ENCODE results near the gene PPP1R12C. TPM values are rescaled to one million over a fixed set of nuclear protein-coding genes. Genes with fewer than 3 reads are reported as not detected.

The PPP1R12C gene
- total RNA-seq, 2 donors from 2014 or later: 98.2 to 107 TPM

DNA sequence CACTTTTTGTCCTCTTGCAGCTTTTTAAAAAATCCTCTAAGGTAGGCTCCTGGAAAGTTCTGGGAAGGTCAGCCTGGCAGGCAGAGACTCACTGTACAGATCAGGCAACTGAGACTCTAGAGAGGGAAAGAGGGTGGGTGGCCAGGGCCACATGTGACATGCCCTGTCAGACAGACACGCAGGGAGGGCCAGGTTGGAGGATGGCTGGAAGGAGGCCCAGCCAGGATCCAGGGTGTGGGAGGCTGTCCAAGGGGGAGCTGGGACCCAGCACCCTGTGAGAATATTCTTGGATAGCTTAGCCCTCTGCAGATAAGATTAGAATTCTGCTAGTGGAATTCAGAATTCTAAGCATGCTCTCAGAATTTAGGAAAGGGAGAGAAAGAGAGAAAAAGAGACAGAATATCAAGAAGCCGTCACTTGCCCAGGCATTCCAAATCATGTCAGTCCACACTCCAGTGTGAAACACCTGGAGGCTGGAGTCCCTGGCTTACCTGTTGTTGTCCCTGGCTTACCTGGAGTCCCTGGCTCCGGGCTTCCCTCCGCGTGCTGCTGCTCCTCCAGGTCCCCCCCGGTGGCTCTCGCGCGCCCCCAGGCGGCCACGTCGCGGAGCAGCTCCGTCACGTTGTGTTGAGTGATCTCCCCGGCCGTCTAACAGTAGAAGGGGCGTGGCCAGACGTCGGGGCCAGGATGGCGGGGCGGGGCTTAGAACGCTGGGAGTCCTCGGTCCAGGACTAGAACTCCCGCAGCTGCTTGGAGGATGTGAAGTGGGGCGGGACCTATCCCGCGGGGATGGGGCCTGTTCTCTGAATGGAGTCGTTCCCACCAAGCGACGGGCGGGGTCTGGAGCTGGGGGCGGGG, 42.9 kb upstream of the PPP1R12C start:
- Histone ChIP-seq H3K27ac (ENCODE audit: low read depth, low read length) (no peak overlapping the region), H3K9me3 (ENCODE audit: control insufficient read depth, low read length) (no peaks in the 10 kb centered on the region), H3K4me1 (ENCODE audit: control insufficient read depth, insufficient read depth, low read length) (no peaks in the 10 kb centered on the region), H3K27me3 (ENCODE audit: control insufficient read depth, insufficient read depth, low read length, poor library complexity, severe bottlenecking) (no peaks in the 10 kb centered on the region), H3K4me3 (ENCODE audit: low read length) (no peak overlapping the region), H3K9ac (ENCODE audit: extremely low read depth, low read length, poor library complexity, severe bottlenecking) (no peak overlapping the region), H3K36me3 (ENCODE audit: control insufficient read depth, insufficient read depth, low read length) (no peaks in the 10 kb centered on the region)
- WGBS, 2 experiments (ENCODE audit: insufficient coverage in 1 of 2, insufficient read length in 1 of 2): 4% methylated on average over 14 to 33 of the region's 33 CpGs
- no peak overlapping the region for H3K4me3 Mint-ChIP-seq
- peak; percentile 99 for TF ChIP-seq CTCF (conservative IDR thresholded peaks at IDR 0.05)
- peaks cover 83% of the 10 kb centered on the region for H3K27me3 Mint-ChIP-seq (ENCODE audit: insufficient read depth)
- no peak overlapping the region for H3K27ac Mint-ChIP-seq
- peaks cover 6% of the 10 kb centered on the region for H3K4me1 Mint-ChIP-seq
- DNase-seq: peak; percentile 99
- H3K36me3 Mint-ChIP-seq (ENCODE audit: low read depth): no peaks in the 10 kb centered on the region
- peaks cover 2% of the 10 kb centered on the region for H3K9me3 Mint-ChIP-seq

- no peaks in the 10 kb centered on the region for H3K27me3 ChIP-seq (ENCODE audit: control insufficient read depth, insufficient read depth, low read length, poor library complexity, severe bottlenecking)
- Mint-ChIP-seq H3K27ac (no peak overlapping the region), H3K4me1 (peaks cover 6% of the 10 kb centered on the region), H3K4me3 (no peak overlapping the region), H3K9me3 (peaks cover 2% of the 10 kb centered on the region), H3K27me3 (ENCODE audit: insufficient read depth) (peaks cover 82% of the 10 kb centered on the region), H3K36me3 (ENCODE audit: low read depth) (no peaks in the 10 kb centered on the region)
- peak; percentile 80 for DNase-seq
- no peaks in the 10 kb centered on the region for H3K9me3 ChIP-seq (ENCODE audit: control insufficient read depth, low read length)
- H3K4me1 ChIP-seq (ENCODE audit: control insufficient read depth, insufficient read depth, low read length): no peaks in the 10 kb centered on the region
- 71 to 79% methylated on average over 14 to 18 of the region's 18 CpGs for WGBS, 2 experiments (ENCODE audit: insufficient coverage in 1 of 2, insufficient read length in 1 of 2)
- H3K9ac ChIP-seq (ENCODE audit: extremely low read depth, low read length, poor library complexity, severe bottlenecking): no peak overlapping the region
- no peak for TF ChIP-seq CTCF (conservative IDR thresholded peaks at IDR 0.05)
- H3K4me3 ChIP-seq (ENCODE audit: low read length): no peak overlapping the region
- H3K36me3 ChIP-seq (ENCODE audit: control insufficient read depth, insufficient read depth, low read length): no peaks in the 10 kb centered on the region
- no peak overlapping the region for H3K27ac ChIP-seq (ENCODE audit: low read depth, low read length)
These were observed 41.7 kb upstream of the PPP1R12C start for GRCh38 chr19:55158848-55159749.

- Mint-ChIP-seq H3K36me3 (ENCODE audit: low read depth) (peaks cover 2% of the 10 kb centered on the region), H3K9me3 (peaks cover 2% of the 10 kb centered on the region), H3K4me3 (no peak overlapping the region), H3K27me3 (ENCODE audit: insufficient read depth) (peaks cover 78% of the 10 kb centered on the region), H3K27ac (no peak overlapping the region), H3K4me1 (peaks cover 6% of the 10 kb centered on the region)
- Histone ChIP-seq H3K27me3 (ENCODE audit: control insufficient read depth, insufficient read depth, low read length, poor library complexity, severe bottlenecking) (no peaks in the 10 kb centered on the region), H3K36me3 (ENCODE audit: control insufficient read depth, insufficient read depth, low read length) (no peaks in the 10 kb centered on the region), H3K4me1 (ENCODE audit: control insufficient read depth, insufficient read depth, low read length) (no peaks in the 10 kb centered on the region), H3K27ac (ENCODE audit: low read depth, low read length) (no peak overlapping the region), H3K9me3 (ENCODE audit: control insufficient read depth, low read length) (no peaks in the 10 kb centered on the region), H3K4me3 (ENCODE audit: low read length) (no peak overlapping the region), H3K9ac (ENCODE audit: extremely low read depth, low read length, poor library complexity, severe bottlenecking) (no peak overlapping the region)
- no peak for DNase-seq
- TF ChIP-seq CTCF (conservative IDR thresholded peaks at IDR 0.05): no peak
- WGBS, 2 experiments (ENCODE audit: insufficient coverage in 1 of 2, insufficient read length in 1 of 2): 88 to 92% methylated on average over 3 to 4 of the region's 4 CpGs
These were observed 41.0 kb upstream of the PPP1R12C start for GRCh38 chr19:55158423-55158822.

Measured in endodermal cell (in vitro differentiated cells).